HL-60 (cell line): Measurements from ENCODE around the gene PTPRD.

Experiments
- DNase-seq, 2 experiments: peaks; one replicate each; pipeline ENCODE4 v3.0.0-alpha.2; 2010 to 2020; ENCODE audit warnings: low read depth in 1 of 2, low spot score in 1 of 2
- H3K27ac ChIP-seq: fragments of 250-450 bp; sonication (Bioruptor Pico); replicated peaks from 2 replicates; pipeline ENCODE4 v1.5.1; 2020; ENCODE audit warnings: mild to moderate bottlenecking, moderate library complexity
- H3K27me3 ChIP-seq: fragments of 250-450 bp; sonication (Bioruptor Pico); 2 replicates; pipeline ENCODE4 v1.5.1; 2021; ENCODE audit warnings: mild to moderate bottlenecking, moderate library complexity; ENCODE audit not compliant: insufficient read depth, poor library complexity, severe bottlenecking
- H3K4me3 ChIP-seq: replicated peaks from 2 replicates; pipeline ENCODE4 v1.5.1; 2011; ENCODE audit warnings: mild to moderate bottlenecking, control low read depth, low read length; ENCODE audit not compliant: insufficient read depth
- CTCF ChIP-seq: IDR thresholded peaks from one replicate; pipeline ENCODE4 v1.5.1; 2011; ENCODE audit warnings: low read length, control low read depth, inconsistent platforms; ENCODE audit not compliant: insufficient read depth
- GABPA ChIP-seq: IDR thresholded peaks from 2 replicates; pipeline ENCODE4 v1.6.1; 2012; ENCODE audit warnings: low read depth
- POLR2AphosphoS5 ChIP-seq: IDR thresholded peaks from 2 replicates; pipeline ENCODE4 v1.6.1; 2012; ENCODE audit warnings: low read depth
- REST ChIP-seq: IDR thresholded peaks from 2 replicates; pipeline ENCODE4 v1.6.1; 2012; ENCODE audit warnings: low read depth; ENCODE audit not compliant: insufficient replicate concordance
- SPI1 ChIP-seq: IDR thresholded peaks from 2 replicates; pipeline ENCODE4 v1.6.1; 2012; ENCODE audit warnings: low read depth, mild to moderate bottlenecking, borderline replicate concordance

Gene PTPRD

GRCh38 chr9:10208691-10209069 lies 404.1 kb downstream of the PTPRD start:
- Histone ChIP-seq H3K27me3 (no peaks in the 10 kb centered on the region), H3K27ac (no peak overlapping the region), H3K4me3 (no peak overlapping the region)
- no peak for TF ChIP-seq SPI1
- TF ChIP-seq POLR2AphosphoS5: no peak
- TF ChIP-seq CTCF: no peak
- TF ChIP-seq REST: no peak
- TF ChIP-seq GABPA: no peak
- DNase-seq: no peak

DNA sequence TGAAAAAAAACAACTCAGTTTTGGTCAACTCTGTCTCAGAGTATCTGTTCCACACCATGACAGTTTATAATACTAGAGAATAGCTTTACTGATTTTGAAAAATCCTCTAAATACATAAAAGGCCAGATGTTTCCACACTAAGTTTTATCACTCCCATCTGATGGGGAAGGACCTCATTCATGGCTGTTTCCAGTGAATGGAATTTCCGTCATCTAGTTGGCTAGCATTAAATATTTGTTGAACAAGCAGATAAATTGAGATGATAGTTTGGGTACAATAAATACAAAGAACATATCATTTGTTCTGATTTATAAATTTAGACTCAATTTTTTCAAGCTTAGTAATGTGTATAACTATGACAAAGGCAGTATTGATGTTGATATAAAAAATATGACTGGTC lies 408.5 kb downstream of the PTPRD start:
- TF ChIP-seq SPI1: no peak
- no peak for TF ChIP-seq GABPA
- TF ChIP-seq CTCF: no peak
- no peak for TF ChIP-seq POLR2AphosphoS5
- DNase-seq: no peak
- Histone ChIP-seq H3K27ac (no peak overlapping the region), H3K4me3 (no peak overlapping the region), H3K27me3 (no peaks in the 10 kb centered on the region)

- Histone ChIP-seq H3K27ac (no peak overlapping the region), H3K4me3 (no peak overlapping the region), H3K27me3 (no peaks in the 10 kb centered on the region)
- no peak for DNase-seq
- TF ChIP-seq SPI1: no peak
- TF ChIP-seq REST: no peak
- TF ChIP-seq POLR2AphosphoS5: no peak
- TF ChIP-seq GABPA: no peak
- no peak for TF ChIP-seq CTCF
Measured at GRCh38 chr9:10173561-10173960, 439.2 kb downstream of the PTPRD start.

DNA sequence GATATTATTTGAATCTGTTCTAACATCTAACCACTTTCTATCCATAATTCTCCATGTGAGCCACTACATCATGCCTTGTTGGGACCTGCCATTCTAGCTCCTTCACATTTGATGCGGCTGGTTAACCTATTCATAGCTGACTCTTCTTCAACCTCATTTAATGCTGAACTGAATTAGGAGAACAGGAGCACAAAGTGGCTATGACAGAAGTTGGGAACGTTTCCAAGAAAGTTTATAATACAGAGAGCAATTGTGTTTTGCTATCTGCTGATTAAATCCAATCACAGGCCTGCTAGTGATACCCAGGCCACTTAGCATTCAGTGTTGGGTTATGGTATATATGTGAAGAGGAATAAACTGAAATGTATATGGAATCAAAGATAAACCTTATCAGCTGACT lies 440.3 kb downstream of the PTPRD start:
- no peak for TF ChIP-seq GABPA
- no peak for TF ChIP-seq CTCF
- no peak for TF ChIP-seq SPI1
- TF ChIP-seq REST: no peak
- Histone ChIP-seq H3K27me3 (no peaks in the 10 kb centered on the region), H3K27ac (no peak overlapping the region), H3K4me3 (no peak overlapping the region)
- DNase-seq: no peak
